Hematopoietic multipotent progenitor cell treated with erythropoietin and hydrocortisone succinate and interleukin-3 and kit ligand, for 8 days (in vitro differentiated cells): ENCODE data around the gene SLC27A2.
"Not testable (repeated sequence)": the region's sequence is repeated elsewhere in the genome, so short reads cannot be mapped to it uniquely, and the experiment has no call there.

ENCODE experiments used
- DNase-seq: peaks from one replicate; pipeline ENCODE4 v3.0.0-alpha.2; 2015

Gene SLC27A2

GRCh38 chr15:50181969-50182218, at the start of gene SLC27A2:
SLC27A2 (plus strand) TSS chr15:50182196; CDS start chr15:50182428, 232 bp downstream.
- peak; percentile 57 for DNase-seq

- DNase-seq, result not testable (repeated sequence)
Observed at GRCh38 chr15:50132251-50132984, 49.6 kb upstream of the SLC27A2 start.

GRCh38 chr15:50134524-50135024, 47.4 kb upstream of the SLC27A2 start:
- peak; percentile 30 for DNase-seq

- DNase-seq, result no peak
Observed at GRCh38 chr15:50135031-50135551, 46.9 kb upstream of the SLC27A2 start.

- DNase-seq, result no peak
Observed at GRCh38 chr15:50137330-50137761, 44.6 kb upstream of the SLC27A2 start.

- no peak for DNase-seq
Observed at GRCh38 chr15:50137893-50138292, 44.1 kb upstream of the SLC27A2 start.

GRCh38 chr15:50138391-50138790, 43.6 kb upstream of the SLC27A2 start:
- peak; percentile 11 for DNase-seq

- no peak for DNase-seq
Observed at GRCh38 chr15:50140098-50140497, 41.9 kb upstream of the SLC27A2 start.

GRCh38 chr15:50140983-50141382, 41.0 kb upstream of the SLC27A2 start:
- DNase-seq, result no peak

GRCh38 chr15:50141856-50142255, 40.1 kb upstream of the SLC27A2 start:
- DNase-seq, result no peak

GRCh38 chr15:50143255-50143860, 38.6 kb upstream of the SLC27A2 start:
- no peak for DNase-seq

GRCh38 chr15:50144341-50145120, 37.5 kb upstream of the SLC27A2 start:
- no peak for DNase-seq

GRCh38 chr15:50145451-50145872, 36.5 kb upstream of the SLC27A2 start:
- peak; percentile 81 for DNase-seq

GRCh38 chr15:50146632-50147031, 35.4 kb upstream of the SLC27A2 start:
- DNase-seq, result no peak

GRCh38 chr15:50148362-50148963, 33.5 kb upstream of the SLC27A2 start:
- peak; percentile 56 for DNase-seq

- peak; percentile 38 for DNase-seq
Observed at GRCh38 chr15:50149090-50149489, 32.9 kb upstream of the SLC27A2 start.

- DNase-seq, result no peak
Observed at GRCh38 chr15:50150349-50150748, 31.6 kb upstream of the SLC27A2 start.

GRCh38 chr15:50150851-50151250, 31.1 kb upstream of the SLC27A2 start:
- no peak for DNase-seq

- no peak for DNase-seq
Observed at GRCh38 chr15:50151476-50151875, 30.5 kb upstream of the SLC27A2 start.

- not testable (repeated sequence) for DNase-seq
Observed at GRCh38 chr15:50158236-50158635, 23.8 kb upstream of the SLC27A2 start.

GRCh38 chr15:50162969-50163718, 18.9 kb upstream of the SLC27A2 start:
- no peak for DNase-seq

GRCh38 chr15:50163719-50164410, 18.1 kb upstream of the SLC27A2 start:
- no peak for DNase-seq
